Activated naive CD4-positive, alpha-beta T cell treated with anti-CD3 and anti-CD28 coated beads, Interleukin-2, amount 50 U/mL, for 24 hours (primary cell): ENCODE measurements around the gene KDM8.

Experiments used
- H3K27ac Mint-ChIP-seq: one replicate; pipeline ENCODE4 v1.8.0; 2021; ENCODE audit warnings: mild to moderate bottlenecking, mixed read lengths
- H3K27me3 Mint-ChIP-seq: one replicate; pipeline ENCODE4 v1.8.0; 2021; ENCODE audit warnings: mixed read lengths
- H3K36me3 Mint-ChIP-seq: one replicate; pipeline ENCODE4 v1.8.0; 2021; ENCODE audit warnings: mixed read lengths
- H3K4me1 Mint-ChIP-seq: one replicate; pipeline ENCODE4 v1.8.0; 2021; ENCODE audit warnings: mixed read lengths
- H3K4me3 Mint-ChIP-seq: one replicate; pipeline ENCODE4 v1.8.0; 2021; ENCODE audit warnings: mild to moderate bottlenecking, mixed read lengths
- H3K9me3 Mint-ChIP-seq: one replicate; pipeline ENCODE4 v1.8.0; 2021; ENCODE audit warnings: mixed read lengths

The KDM8 gene

GRCh38 chr16:27219161-27219560 lies 15.8 kb downstream of the KDM8 start:
- H3K4me1 Mint-ChIP-seq = peaks cover 4% of the 10 kb centered on the region
- H3K36me3 Mint-ChIP-seq = peaks cover 3% of the 10 kb centered on the region
- no peak overlapping the region for H3K27ac Mint-ChIP-seq
- H3K4me3 Mint-ChIP-seq = no peak overlapping the region
- no peaks in the 10 kb centered on the region for H3K9me3 Mint-ChIP-seq
- H3K27me3 Mint-ChIP-seq = no peaks in the 10 kb centered on the region

- Mint-ChIP-seq H3K9me3 (no peaks in the 10 kb centered on the region), H3K27me3 (no peaks in the 10 kb centered on the region), H3K4me3 (no peak overlapping the region), H3K4me1 (peaks cover 6% of the 10 kb centered on the region), H3K27ac (no peak overlapping the region), H3K36me3 (peaks cover 3% of the 10 kb centered on the region)
These were observed 16.8 kb downstream of the KDM8 start for GRCh38 chr16:27220120-27220519.

GRCh38 chr16:27220527-27220926 lies 17.2 kb downstream of the KDM8 start:
- H3K9me3 Mint-ChIP-seq = no peaks in the 10 kb centered on the region
- peaks cover 7% of the 10 kb centered on the region for H3K4me1 Mint-ChIP-seq
- no peaks in the 10 kb centered on the region for H3K27me3 Mint-ChIP-seq
- H3K36me3 Mint-ChIP-seq = peaks cover under 1% of the 10 kb centered on the region
- no peak overlapping the region for H3K4me3 Mint-ChIP-seq
- no peak overlapping the region for H3K27ac Mint-ChIP-seq

GRCh38 chr16:27220991-27221390 lies 17.7 kb downstream of the KDM8 start:
- no peaks in the 10 kb centered on the region for H3K27me3 Mint-ChIP-seq
- no peak overlapping the region for H3K27ac Mint-ChIP-seq
- H3K4me1 Mint-ChIP-seq = peaks cover 11% of the 10 kb centered on the region
- no peaks in the 10 kb centered on the region for H3K9me3 Mint-ChIP-seq
- no peak overlapping the region for H3K4me3 Mint-ChIP-seq
- H3K36me3 Mint-ChIP-seq = peaks cover under 1% of the 10 kb centered on the region

DNA sequence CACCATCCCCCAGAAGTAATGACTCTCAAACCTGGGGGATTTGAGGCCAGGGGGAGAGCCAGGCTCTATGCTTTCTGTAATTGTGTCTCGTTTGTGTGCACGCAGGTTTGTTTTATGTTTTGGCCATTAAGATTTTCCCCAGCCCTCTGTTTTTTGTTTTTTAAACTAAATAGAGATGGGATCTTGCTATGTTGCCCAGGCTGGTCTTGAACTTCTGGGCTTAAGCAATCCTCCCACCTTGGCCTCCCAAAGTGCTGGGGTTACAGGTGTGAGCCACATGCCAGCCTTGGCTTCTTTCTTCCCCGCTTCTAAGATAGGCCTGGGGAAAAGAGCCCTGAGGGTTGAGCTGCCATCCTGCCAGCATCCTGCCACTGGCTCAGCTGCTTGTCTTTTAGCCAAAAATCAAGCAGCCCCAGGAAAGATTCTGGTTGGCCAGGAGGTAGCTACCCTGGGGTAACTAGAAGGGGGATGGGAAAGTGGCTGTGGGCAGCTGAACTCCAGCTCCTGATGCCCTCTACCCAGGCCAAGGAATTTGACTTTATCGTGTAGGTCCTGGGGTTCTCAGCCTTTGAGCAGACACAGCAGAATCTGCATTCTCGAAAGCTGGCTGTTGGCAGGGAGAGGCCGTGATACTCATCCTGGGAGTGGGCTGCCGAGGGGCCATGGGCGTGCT lies 18.4 kb downstream of the KDM8 start:
- no peak overlapping the region for H3K27ac Mint-ChIP-seq
- no peaks in the 10 kb centered on the region for H3K27me3 Mint-ChIP-seq
- H3K9me3 Mint-ChIP-seq = no peaks in the 10 kb centered on the region
- H3K4me3 Mint-ChIP-seq = no peak overlapping the region
- peaks cover 4% of the 10 kb centered on the region for H3K36me3 Mint-ChIP-seq
- peaks cover 19% of the 10 kb centered on the region for H3K4me1 Mint-ChIP-seq

GRCh38 chr16:27222249-27223225 lies 19.2 kb downstream of the KDM8 start:
- no peak overlapping the region for H3K4me3 Mint-ChIP-seq

GRCh38 chr16:27223226-27223610 lies 19.9 kb downstream of the KDM8 start:
- H3K4me1 Mint-ChIP-seq = peaks cover 31% of the 10 kb centered on the region
- H3K27ac Mint-ChIP-seq = no peak overlapping the region
- H3K9me3 Mint-ChIP-seq = no peaks in the 10 kb centered on the region
- no peaks in the 10 kb centered on the region for H3K27me3 Mint-ChIP-seq
- peaks cover 5% of the 10 kb centered on the region for H3K36me3 Mint-ChIP-seq
- H3K4me3 Mint-ChIP-seq = no peak overlapping the region

More at GRCh38 chr16:27222249-27223225, 19.2 kb downstream of the KDM8 start:
- no peaks in the 10 kb centered on the region for H3K9me3 Mint-ChIP-seq
- H3K27ac Mint-ChIP-seq = peak overlapping the region; percentile 35
- H3K36me3 Mint-ChIP-seq = peaks cover 5% of the 10 kb centered on the region
- no peaks in the 10 kb centered on the region for H3K27me3 Mint-ChIP-seq
- peaks cover 26% of the 10 kb centered on the region for H3K4me1 Mint-ChIP-seq

DNA sequence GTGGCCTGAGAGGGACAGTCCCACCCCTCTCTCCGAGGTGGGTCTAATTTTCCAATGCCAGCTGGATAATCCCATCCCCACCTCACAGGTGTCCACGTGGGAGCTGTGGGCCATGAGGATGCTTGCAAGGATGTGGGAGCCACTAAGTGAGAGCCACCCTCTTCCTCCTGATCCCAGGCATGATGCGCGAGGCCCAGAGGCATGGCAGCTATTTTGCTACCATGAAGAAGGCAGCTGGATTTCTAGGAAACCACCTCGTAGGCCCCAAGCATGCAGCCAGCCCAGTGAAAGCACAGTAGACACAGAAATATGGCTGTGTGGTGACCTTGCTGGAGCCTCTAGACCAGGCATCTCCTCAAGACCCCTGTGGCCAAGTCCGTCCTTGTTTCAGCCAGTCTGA lies 20.4 kb downstream of the KDM8 start:
- no peak overlapping the region for H3K4me3 Mint-ChIP-seq

DNA sequence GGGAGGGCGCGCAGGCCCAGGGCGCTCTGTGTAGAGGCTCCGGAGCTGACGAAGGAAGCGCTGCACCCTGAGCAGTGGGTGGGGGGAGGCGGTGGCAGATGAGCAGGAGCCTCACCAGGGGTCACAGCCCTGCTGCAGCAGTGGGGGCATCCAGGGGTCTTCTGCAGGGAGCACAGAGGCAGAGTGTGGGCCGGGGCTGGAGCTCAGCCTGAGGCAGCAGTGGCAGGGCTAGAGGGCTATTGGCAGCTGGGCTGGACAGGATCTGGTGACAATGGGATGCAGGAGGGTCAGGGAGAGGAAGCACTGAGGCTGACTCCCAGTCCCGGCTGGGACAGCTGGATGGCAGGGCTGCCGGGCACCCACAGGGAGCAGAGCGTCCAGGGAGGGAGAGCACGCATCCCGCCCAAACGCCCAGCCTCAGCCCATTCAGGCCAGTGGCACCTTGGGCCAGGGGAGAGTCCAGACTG lies 21.0 kb downstream of the KDM8 start:
- Mint-ChIP-seq H3K27ac (peak overlapping the region; percentile 23), H3K27me3 (no peaks in the 10 kb centered on the region), H3K9me3 (no peaks in the 10 kb centered on the region), H3K4me1 (peaks cover 41% of the 10 kb centered on the region), H3K36me3 (peaks cover 5% of the 10 kb centered on the region), H3K4me3 (no peak overlapping the region)

More for the DNA sequence above, 20.4 kb downstream of the KDM8 start:
- Mint-ChIP-seq H3K27ac (no peak overlapping the region), H3K9me3 (no peaks in the 10 kb centered on the region), H3K4me1 (peaks cover 35% of the 10 kb centered on the region), H3K36me3 (peaks cover 5% of the 10 kb centered on the region), H3K27me3 (no peaks in the 10 kb centered on the region)

GRCh38 chr16:27224741-27225300 lies 21.5 kb downstream of the KDM8 start:
- H3K9me3 Mint-ChIP-seq = no peaks in the 10 kb centered on the region
- H3K27ac Mint-ChIP-seq = peak overlapping the region; percentile 68
- peaks cover 46% of the 10 kb centered on the region for H3K4me1 Mint-ChIP-seq
- no peaks in the 10 kb centered on the region for H3K27me3 Mint-ChIP-seq
- H3K4me3 Mint-ChIP-seq = no peak overlapping the region
- peaks cover 5% of the 10 kb centered on the region for H3K36me3 Mint-ChIP-seq

GRCh38 chr16:27225536-27226360 lies 22.4 kb downstream of the KDM8 start:
- Mint-ChIP-seq H3K36me3 (peaks cover 6% of the 10 kb centered on the region), H3K4me1 (peaks cover 54% of the 10 kb centered on the region), H3K4me3 (peak overlapping the region; percentile 19), H3K27ac (peak overlapping the region; percentile 18), H3K9me3 (no peaks in the 10 kb centered on the region), H3K27me3 (no peaks in the 10 kb centered on the region)

DNA sequence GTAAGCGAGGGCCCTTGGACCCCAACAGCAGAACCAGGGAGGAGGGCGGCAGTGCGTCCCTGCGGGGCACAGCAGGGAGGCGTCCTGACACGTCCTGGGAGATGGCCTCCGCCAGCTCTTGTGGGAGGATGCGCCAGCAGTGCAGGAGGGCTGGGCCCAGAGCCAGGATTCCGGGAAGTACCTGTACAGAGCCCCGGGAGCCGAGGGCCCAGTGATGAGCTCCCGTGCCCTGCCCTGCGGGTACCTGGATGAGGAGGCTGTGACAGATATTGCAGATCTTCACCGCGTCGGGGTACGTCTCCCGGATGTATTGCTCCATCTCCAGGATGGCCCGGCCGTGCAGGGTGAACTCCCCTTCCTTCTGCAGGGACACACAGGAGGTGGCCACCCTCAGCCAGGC lies 23.1 kb downstream of the KDM8 start:
- no peak overlapping the region for H3K4me3 Mint-ChIP-seq
- H3K27ac Mint-ChIP-seq = peak overlapping the region; percentile 18
- H3K27me3 Mint-ChIP-seq = no peaks in the 10 kb centered on the region
- peaks cover 60% of the 10 kb centered on the region for H3K4me1 Mint-ChIP-seq
- peaks cover 9% of the 10 kb centered on the region for H3K36me3 Mint-ChIP-seq
- no peaks in the 10 kb centered on the region for H3K9me3 Mint-ChIP-seq

GRCh38 chr16:27226976-27227705 lies 23.8 kb downstream of the KDM8 start:
- peak overlapping the region; percentile 46 for H3K27ac Mint-ChIP-seq
- no peaks in the 10 kb centered on the region for H3K27me3 Mint-ChIP-seq
- no peak overlapping the region for H3K4me3 Mint-ChIP-seq
- peaks cover 13% of the 10 kb centered on the region for H3K36me3 Mint-ChIP-seq
- peaks cover 66% of the 10 kb centered on the region for H3K4me1 Mint-ChIP-seq
- no peaks in the 10 kb centered on the region for H3K9me3 Mint-ChIP-seq

DNA sequence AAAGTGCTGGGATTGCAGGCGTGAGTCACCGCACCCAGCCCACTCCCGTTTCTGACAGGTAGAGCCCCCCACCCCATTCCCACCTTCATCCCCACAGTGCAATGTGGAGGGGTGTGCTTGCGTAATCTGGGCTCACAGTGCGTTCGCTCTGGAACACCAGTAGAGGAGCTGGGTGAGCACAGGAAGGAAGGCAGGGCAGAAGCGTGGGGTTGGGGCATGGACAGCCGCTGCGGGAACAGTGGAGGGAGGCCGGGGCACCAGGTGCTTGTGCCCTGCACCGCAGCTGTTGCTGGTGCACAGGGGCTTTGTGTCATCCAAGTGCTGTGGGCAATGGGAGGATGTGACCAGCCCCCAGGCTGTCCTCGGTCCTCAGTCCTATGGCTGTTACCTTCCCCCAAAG lies 24.7 kb downstream of the KDM8 start:
- no peak overlapping the region for H3K4me3 Mint-ChIP-seq
- H3K9me3 Mint-ChIP-seq = no peaks in the 10 kb centered on the region
- H3K27ac Mint-ChIP-seq = peak overlapping the region; percentile 79
- peaks cover 75% of the 10 kb centered on the region for H3K4me1 Mint-ChIP-seq
- peaks cover 13% of the 10 kb centered on the region for H3K36me3 Mint-ChIP-seq
- H3K27me3 Mint-ChIP-seq = no peaks in the 10 kb centered on the region
